Choroid plexus epithelial cell (primary cell): ENCODE measurements around the gene TOP2A.
"Not testable (repeated sequence)": the region's sequence is repeated elsewhere in the genome, so short reads cannot be mapped to it uniquely, and the experiment has no call there.

Experiments used
- DNase-seq: peaks from one replicate; pipeline ENCODE4 v3.0.0-alpha.2; 2010; ENCODE audit warnings: low read depth
- H3K4me3 ChIP-seq: 2 replicates; pipeline ENCODE4 v1.5.1; 2011; ENCODE audit warnings: low read depth, mild to moderate bottlenecking, control low read depth, low read length, moderate library complexity
- CTCF ChIP-seq: conservative IDR thresholded peaks from 2 replicates; pipeline ENCODE4 v1.5.1; 2011; ENCODE audit warnings: low read depth, mild to moderate bottlenecking, control low read depth, inconsistent platforms, low read length, moderate library complexity

TOP2A gene

DNA sequence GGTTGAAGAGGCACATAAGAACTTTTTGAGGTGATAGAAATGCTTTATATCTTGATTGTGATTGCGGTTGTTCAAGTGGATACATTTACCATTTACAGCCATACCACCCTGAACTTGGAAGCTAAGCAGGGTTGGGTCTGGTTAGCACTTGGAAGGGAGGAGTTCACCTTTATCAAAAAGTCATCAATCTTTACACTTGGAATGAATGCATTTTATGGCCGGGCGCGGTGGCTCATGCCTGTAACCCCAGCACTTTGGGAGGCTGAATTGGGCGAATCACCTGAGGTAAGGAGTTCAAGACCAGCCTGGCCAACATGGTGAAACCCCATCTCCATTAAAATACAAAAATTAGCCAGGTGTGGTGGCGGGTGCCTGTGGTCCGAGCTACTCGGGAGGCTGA, 43.7 kb downstream of the TOP2A start:
- TF ChIP-seq CTCF: no peak
- DNase-seq: no peak
- no peak overlapping the region for H3K4me3 ChIP-seq

GRCh38 chr17:40373324-40373723, 44.4 kb downstream of the TOP2A start:
- peak; percentile 89 for DNase-seq
- no peak overlapping the region for H3K4me3 ChIP-seq
- no peak for TF ChIP-seq CTCF

DNA sequence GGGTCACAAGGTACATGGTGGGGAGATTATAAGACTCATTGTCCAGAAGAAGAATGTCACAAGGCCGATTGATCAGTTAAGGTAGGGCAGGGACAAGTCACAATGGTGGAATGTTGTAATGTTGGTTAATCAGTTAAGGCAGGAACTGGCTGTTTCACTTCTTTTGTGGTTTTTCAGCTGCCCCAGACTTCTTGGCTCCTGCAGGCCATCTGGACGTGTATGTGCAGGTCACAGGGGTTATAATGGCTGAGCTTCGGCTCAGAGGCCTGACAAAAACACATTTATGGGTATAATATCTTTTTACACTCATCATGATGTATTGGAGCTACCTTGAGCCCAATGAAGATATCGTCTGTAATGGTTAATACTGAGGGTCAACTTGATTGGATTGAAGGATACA, 45.1 kb downstream of the TOP2A start:
- not testable (repeated sequence) for H3K4me3 ChIP-seq, DNase-seq

DNA sequence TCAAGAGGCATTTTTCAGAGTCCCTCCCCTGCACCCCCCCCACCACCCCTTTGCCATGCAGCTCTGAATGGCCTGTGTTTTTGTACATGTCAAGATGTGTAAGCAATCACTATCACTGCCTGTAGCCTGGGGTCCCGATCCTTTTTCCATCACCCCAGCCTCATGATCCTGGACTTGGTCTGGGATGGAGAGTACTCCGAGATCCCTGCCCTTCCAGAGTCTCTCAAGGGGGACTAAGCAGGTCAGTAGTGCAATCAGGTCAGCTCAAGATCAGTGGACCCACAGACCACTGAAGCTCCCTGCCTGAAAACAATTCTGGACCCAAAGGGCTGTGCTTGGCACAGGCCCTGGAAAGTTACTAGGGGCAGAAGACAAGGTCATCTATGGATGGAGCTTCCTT, 45.7 kb downstream of the TOP2A start:
- H3K4me3 ChIP-seq: no peak overlapping the region
- no peak for TF ChIP-seq CTCF
- no peak for DNase-seq

DNA sequence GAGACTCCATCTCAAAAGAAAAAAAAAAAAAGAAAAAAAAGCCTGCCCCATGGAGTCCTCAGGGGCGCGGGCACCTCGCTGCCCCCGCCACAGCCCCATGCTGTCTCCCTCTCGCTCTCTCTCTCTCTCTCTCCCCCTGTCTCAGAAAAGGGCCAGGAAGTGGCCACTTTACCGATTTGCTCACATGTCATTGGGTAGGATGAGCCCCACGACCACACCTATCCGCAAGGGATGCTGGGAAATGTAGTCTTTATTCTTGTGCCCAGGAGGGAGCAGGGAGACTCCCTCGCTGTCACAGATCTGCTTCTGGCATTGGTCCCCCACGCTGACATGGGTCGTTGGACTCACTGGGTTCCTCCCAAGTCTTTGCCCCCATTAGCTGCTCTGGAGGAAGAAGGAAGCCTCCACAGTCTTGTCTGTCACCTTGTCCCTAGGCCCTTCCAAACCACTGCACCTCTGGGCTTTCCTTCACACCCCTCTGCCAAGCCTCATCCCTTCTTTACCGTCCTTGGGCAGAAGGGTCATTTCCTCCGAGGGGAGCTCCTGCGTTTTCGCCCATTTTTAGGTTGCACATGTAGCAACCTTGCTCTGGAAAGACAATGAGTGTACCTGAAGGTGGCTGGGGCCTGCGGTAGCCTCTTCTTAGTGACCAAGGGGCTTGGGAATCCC, 46.3 kb downstream of the TOP2A start:
- no peak overlapping the region for H3K4me3 ChIP-seq
- no peak for DNase-seq
- no peak for TF ChIP-seq CTCF

- DNase-seq: no peak
- no peak overlapping the region for H3K4me3 ChIP-seq
- TF ChIP-seq CTCF: no peak
Observed at GRCh38 chr17:40369923-40370322, 47.8 kb downstream of the TOP2A start.

- DNase-seq, H3K4me3 ChIP-seq: not testable (repeated sequence)
Observed at GRCh38 chr17:40367728-40368127, 50.0 kb downstream of the TOP2A start.

DNA sequence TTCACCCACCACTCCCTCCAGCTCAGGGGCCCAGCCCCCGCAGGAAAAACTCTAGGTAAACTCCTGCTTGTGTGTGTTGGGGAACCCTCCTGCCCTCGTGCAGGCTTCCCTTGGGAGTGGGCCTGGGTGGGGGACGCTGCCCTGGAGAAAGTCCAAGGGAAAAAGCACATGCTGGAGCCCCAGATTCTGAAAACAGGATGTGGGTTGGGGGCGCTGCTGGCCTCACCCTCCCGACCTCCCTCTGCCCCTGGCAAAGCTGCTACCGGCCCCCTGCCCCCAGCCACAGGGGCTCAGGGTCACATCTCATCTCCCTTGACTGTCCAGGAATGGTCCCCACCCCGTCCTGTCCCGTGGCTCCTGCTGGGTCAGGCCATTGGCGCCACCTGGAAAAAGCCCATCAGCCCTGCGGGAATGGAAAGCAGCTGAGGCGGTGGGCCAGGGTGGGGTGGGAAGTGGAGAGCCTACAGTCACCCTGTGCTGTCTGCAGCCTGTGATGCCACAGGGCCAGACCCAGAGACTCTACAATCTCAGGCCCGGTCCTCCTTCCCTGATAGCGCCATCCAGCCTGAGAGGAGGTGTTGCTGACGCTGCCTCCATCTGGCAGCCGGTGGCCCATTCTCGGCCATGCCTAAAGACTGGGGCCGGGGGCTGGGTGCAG, 50.7 kb downstream of the TOP2A start:
- DNase-seq: no peak
- H3K4me3 ChIP-seq: no peak overlapping the region
- TF ChIP-seq CTCF: no peak
